GM19238 (cell line): ENCODE results near the gene EPHB3.
"Not testable (repeated sequence)": the region's sequence is repeated elsewhere in the genome, so short reads cannot be mapped to it uniquely, and the experiment has no call there.

Experiments
- DNase-seq: peaks from one replicate; pipeline ENCODE4 v3.0.0; 2011; ENCODE audit warnings: low spot score; ENCODE audit not compliant: insufficient read length

The EPHB3 gene

GRCh38 chr3:184598574-184598927 is 37.0 kb downstream of the EPHB3 start:
- no peak for DNase-seq

- DNase-seq: no peak
Measured at GRCh38 chr3:184599143-184599542, 37.6 kb downstream of the EPHB3 start.

GRCh38 chr3:184600685-184601377 is 39.2 kb downstream of the EPHB3 start:
- DNase-seq: no peak

GRCh38 chr3:184601576-184602371 is 40.2 kb downstream of the EPHB3 start:
- no peak for DNase-seq

- no peak for DNase-seq
Measured at GRCh38 chr3:184602372-184603150, 41.0 kb downstream of the EPHB3 start.

GRCh38 chr3:184603151-184604030 is 41.8 kb downstream of the EPHB3 start:
- no peak for DNase-seq

GRCh38 chr3:184604039-184604601 is 42.5 kb downstream of the EPHB3 start:
- no peak for DNase-seq

GRCh38 chr3:184604615-184605290 is 43.2 kb downstream of the EPHB3 start:
- no peak for DNase-seq

- DNase-seq: no peak
Measured at GRCh38 chr3:184608209-184608608, 46.6 kb downstream of the EPHB3 start.

GRCh38 chr3:184609476-184610244 is 48.1 kb downstream of the EPHB3 start:
- no peak for DNase-seq

- DNase-seq: no peak
Measured at GRCh38 chr3:184610245-184610871, 48.8 kb downstream of the EPHB3 start.

- no peak for DNase-seq
Measured at GRCh38 chr3:184611607-184612281, 50.2 kb downstream of the EPHB3 start.

- DNase-seq: no peak
Measured at GRCh38 chr3:184615396-184615795, 53.8 kb downstream of the EPHB3 start.

GRCh38 chr3:184616436-184616835 is 54.9 kb downstream of the EPHB3 start:
- DNase-seq: no peak

- DNase-seq: not testable (repeated sequence)
Measured at GRCh38 chr3:184617306-184617705, 55.7 kb downstream of the EPHB3 start.

GRCh38 chr3:184618811-184619210 is 57.2 kb downstream of the EPHB3 start:
- DNase-seq: no peak

GRCh38 chr3:184619369-184619768 is 57.8 kb downstream of the EPHB3 start:
- DNase-seq: no peak

GRCh38 chr3:184619787-184620430 is 58.3 kb downstream of the EPHB3 start:
- no peak for DNase-seq
